Fibroblast of villous mesenchyme (primary cell): ENCODE data around the gene CYS1. TPM values are rescaled to one million over a fixed set of nuclear protein-coding genes. Genes with fewer than 3 reads are reported as not detected.

ENCODE experiments used
- DNase-seq: peaks from one replicate; pipeline ENCODE4 v3.0.0-alpha.2; 2010; ENCODE audit warnings: low read depth
- H3K4me3 ChIP-seq: 2 replicates; pipeline ENCODE4 v1.5.1; 2011; ENCODE audit warnings: low read depth, mild to moderate bottlenecking, low read length
- total RNA-seq: library from RNA; depleted of rRNA; stranded (reverse); fragments of >200 nt; gene quantifications from 2 replicates; pipeline ENCODE4 v1.2.3, GENCODE V29; 2012
- TF ChIP-seq, protein P1 (sequence below): IDR thresholded peaks from 2 replicates; pipeline ENCODE4 v1.5.1; 2012; ENCODE audit warnings: low read depth, mild to moderate bottlenecking, low read length; ENCODE audit not compliant: insufficient read depth

CYS1 gene
- total RNA-seq, 1 donor, result 2.2 TPM

GRCh38 chr2:10078704-10079265 is 1.4 kb downstream of the CYS1 start:
- DNase-seq, result no peak
- TF ChIP-seq, protein P1, sequence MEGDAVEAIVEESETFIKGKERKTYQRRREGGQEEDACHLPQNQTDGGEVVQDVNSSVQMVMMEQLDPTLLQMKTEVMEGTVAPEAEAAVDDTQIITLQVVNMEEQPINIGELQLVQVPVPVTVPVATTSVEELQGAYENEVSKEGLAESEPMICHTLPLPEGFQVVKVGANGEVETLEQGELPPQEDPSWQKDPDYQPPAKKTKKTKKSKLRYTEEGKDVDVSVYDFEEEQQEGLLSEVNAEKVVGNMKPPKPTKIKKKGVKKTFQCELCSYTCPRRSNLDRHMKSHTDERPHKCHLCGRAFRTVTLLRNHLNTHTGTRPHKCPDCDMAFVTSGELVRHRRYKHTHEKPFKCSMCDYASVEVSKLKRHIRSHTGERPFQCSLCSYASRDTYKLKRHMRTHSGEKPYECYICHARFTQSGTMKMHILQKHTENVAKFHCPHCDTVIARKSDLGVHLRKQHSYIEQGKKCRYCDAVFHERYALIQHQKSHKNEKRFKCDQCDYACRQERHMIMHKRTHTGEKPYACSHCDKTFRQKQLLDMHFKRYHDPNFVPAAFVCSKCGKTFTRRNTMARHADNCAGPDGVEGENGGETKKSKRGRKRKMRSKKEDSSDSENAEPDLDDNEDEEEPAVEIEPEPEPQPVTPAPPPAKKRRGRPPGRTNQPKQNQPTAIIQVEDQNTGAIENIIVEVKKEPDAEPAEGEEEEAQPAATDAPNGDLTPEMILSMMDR, result no peak
- peak overlapping the region; percentile 43 for H3K4me3 ChIP-seq

- TF ChIP-seq, protein P1, result no peak
- no peak for DNase-seq
- H3K4me3 ChIP-seq, result no peak overlapping the region
Measured at GRCh38 chr2:10078001-10078400, 2.2 kb downstream of the CYS1 start.

DNA sequence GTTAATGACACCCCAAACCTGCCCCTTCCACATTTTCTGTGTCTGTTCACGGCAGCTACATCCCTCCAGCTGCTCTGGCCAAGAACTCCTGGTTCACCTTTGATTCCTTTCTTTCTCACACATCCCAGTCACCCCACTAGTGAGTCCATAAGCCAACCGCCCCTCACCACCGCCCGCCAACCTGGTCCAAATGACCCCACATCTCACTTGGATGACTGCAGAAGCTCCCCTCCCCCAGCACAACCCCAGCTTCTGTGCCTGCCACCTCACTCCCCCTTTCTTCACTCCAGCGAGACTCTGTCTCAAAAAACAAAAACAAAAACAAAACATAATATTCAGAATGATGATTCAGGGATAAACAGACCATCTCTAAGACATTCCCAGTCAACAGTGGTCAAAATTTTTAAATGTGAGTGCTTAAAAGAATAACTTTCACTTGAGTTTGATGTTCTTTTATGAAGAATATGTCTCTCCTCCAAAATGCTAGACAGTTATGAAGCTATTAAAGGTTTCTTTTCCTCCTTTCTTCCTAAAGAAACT is 3.2 kb downstream of the CYS1 start:
- TF ChIP-seq, protein P1, result no peak
- DNase-seq, result no peak
- no peak overlapping the region for H3K4me3 ChIP-seq

DNA sequence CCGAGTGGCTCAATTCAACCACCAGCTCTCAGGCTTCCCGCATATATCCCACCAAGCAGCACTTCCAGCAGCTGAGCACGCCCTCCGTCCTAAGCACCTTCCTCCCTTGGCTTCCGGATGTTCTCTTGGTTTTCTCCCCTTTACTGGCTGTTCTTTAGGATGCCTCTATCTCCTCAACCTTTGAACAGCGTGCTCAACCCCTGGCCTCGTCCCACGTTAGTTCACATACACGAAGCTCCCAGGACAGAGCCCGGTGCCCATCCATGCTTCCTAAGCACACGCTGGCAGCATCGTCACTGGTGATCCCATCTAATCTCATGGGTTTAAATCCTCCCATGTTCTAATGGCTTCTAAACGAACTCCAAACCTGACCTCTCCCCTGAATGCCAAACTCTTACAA is 3.7 kb downstream of the CYS1 start:
- no peak for DNase-seq
- TF ChIP-seq, protein P1, result no peak
- no peak overlapping the region for H3K4me3 ChIP-seq

GRCh38 chr2:10075571-10076209 is 4.5 kb downstream of the CYS1 start:
- DNase-seq, result no peak
- TF ChIP-seq, protein P1, result no peak

DNA sequence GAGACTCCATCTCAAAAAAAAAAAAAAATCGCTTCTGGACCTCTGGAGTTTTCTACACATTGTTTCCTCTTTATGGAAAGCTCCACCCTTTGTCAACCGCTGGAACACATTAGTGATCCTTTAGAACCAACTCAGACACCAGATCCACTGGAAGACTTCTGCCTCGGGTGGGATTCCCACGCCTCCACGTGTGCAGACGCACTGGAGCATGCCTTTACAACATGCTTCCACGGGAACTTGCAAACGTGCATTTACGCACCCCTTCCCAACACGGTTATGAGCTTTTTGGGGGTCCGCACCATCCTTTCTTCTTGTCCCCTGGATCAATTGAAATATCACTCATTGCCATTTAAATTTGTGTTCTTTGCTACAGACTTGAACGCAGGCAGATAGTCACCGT is 5.1 kb downstream of the CYS1 start:
- DNase-seq, result no peak
- TF ChIP-seq, protein P1, result no peak
- no peak overlapping the region for H3K4me3 ChIP-seq

More at GRCh38 chr2:10075571-10076209, 4.5 kb downstream of the CYS1 start:
- H3K4me3 ChIP-seq, result no peak overlapping the region
